ENCODE results near the gene TFPI.

DNA sequence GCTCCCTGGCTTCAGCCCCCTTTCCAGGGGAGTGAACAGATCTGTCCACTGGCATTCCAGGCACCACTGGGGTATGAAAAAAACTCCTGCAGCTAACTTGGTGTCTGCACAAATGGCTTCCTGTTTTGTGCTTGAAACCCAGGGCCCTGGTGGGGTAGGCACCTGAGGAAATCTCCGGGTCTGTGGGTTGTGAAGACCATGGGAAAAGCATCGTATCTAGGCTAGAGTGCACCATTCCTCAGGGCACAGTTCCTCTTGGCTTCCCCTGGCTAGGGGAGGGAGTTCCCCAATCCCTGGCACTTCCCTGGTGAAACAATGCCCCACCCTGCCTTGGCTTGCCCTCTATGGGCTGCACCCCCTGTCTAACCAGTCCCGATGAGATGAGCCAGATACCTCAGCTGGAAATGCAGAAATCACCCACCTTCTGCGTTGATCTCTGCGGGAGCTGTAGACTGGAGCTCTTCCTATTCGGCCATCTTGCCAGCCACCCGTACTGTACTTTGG, 34.1 kb downstream of the TFPI start:
- TF ChIP-seq, protein P1, sequence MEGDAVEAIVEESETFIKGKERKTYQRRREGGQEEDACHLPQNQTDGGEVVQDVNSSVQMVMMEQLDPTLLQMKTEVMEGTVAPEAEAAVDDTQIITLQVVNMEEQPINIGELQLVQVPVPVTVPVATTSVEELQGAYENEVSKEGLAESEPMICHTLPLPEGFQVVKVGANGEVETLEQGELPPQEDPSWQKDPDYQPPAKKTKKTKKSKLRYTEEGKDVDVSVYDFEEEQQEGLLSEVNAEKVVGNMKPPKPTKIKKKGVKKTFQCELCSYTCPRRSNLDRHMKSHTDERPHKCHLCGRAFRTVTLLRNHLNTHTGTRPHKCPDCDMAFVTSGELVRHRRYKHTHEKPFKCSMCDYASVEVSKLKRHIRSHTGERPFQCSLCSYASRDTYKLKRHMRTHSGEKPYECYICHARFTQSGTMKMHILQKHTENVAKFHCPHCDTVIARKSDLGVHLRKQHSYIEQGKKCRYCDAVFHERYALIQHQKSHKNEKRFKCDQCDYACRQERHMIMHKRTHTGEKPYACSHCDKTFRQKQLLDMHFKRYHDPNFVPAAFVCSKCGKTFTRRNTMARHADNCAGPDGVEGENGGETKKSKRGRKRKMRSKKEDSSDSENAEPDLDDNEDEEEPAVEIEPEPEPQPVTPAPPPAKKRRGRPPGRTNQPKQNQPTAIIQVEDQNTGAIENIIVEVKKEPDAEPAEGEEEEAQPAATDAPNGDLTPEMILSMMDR (IDR thresholded peaks at IDR 0.05): no peak
- TF ChIP-seq POLR2A (IDR thresholded peaks at IDR 0.05) (no peak), POLR2AphosphoS5 (IDR thresholded peaks at IDR 0.05) (no peak), EP300 (IDR thresholded peaks at IDR 0.05) (no peak)
